ENCODE data around the gene SH2D2A. TPM values are rescaled to one million over a fixed set of nuclear protein-coding genes. Genes with fewer than 3 reads are reported as not detected.
"Not testable (repeated sequence)": the region's sequence is repeated elsewhere in the genome, so short reads cannot be mapped to it uniquely, and the experiment has no call there.

The SH2D2A gene
- total and polyA plus RNA-seq, 4 donors: 0.38 to 2.9 (median 2.7) TPM; not detected in 1

GRCh38 chr1:156766298-156767100 is 50.1 kb downstream of the SH2D2A start:
- ATAC-seq (ENCODE audit: low FRiP score) (peak; percentile 9), DNase-seq (no peak)
- intact Hi-C loops (cut with DNase I): loop anchor here (1.0 to 10.0 kb wide), 5 partner anchors 14 to 82 kb away; partner anchors contain the start of genes HDGF (in 1 of the 2), ISG20L2 (in 1 of the 2), METTL25B (in 1 of the 2) and MRPL24 (in 1 of the 2)

GRCh38 chr1:156765666-156766065 is 51.0 kb downstream of the SH2D2A start:
- Histone ChIP-seq H3K4me1 (ENCODE audit: control insufficient read depth in 1 of 2, insufficient read depth in 2 of 2, low read length in 2 of 2) (peaks cover 2 to 3% of the 10 kb centered on the region in 2 donors), H3K36me3 (ENCODE audit: control insufficient read depth in 1 of 2, insufficient read depth in 2 of 2, low read length in 1 of 2) (no peaks in the 10 kb centered on the region), H3K9me3 (ENCODE audit: control insufficient read depth, low read length) (no peaks in the 10 kb centered on the region), H3K27ac (ENCODE audit: low read depth in 1 of 2, low read length in 2 of 2) (no peak overlapping the region), H3K27me3 (ENCODE audit: control insufficient read depth in 1 of 2, insufficient read depth in 2 of 2, low read length in 1 of 2) (no peaks in the 10 kb centered on the region), H3K4me3 (ENCODE audit: low read length in 2 of 2) (no peak overlapping the region)
- intact Hi-C loops (cut with DNase I): loop anchor here (1.0 to 10.0 kb wide), 4 partner anchors 13 to 81 kb away; partner anchors contain the start of genes HDGF (in 1 of the 2), ISG20L2 (in 1 of the 2) and METTL25B (in 1 of the 2)
- WGBS, 2 donors: 94 to 97% methylated on average over 5 of the region's 5 CpGs
- ATAC-seq (ENCODE audit: low FRiP score) (no peak), DNase-seq (no peak)

More at GRCh38 chr1:156766298-156767100, 50.1 kb downstream of the SH2D2A start:
- Histone ChIP-seq H3K27me3 (ENCODE audit: control insufficient read depth in 1 of 2, insufficient read depth in 2 of 2, low read length in 1 of 2) (no peaks in the 10 kb centered on the region), H3K9me3 (ENCODE audit: control insufficient read depth, low read length) (no peaks in the 10 kb centered on the region), H3K4me3 (ENCODE audit: low read length in 2 of 2) (peak overlapping the region; percentile 53 to 74), H3K27ac (ENCODE audit: low read depth in 1 of 2, low read length in 2 of 2) (peak overlapping the region in 1 of 2 donors; percentile 53), H3K4me1 (ENCODE audit: control insufficient read depth in 1 of 2, insufficient read depth in 2 of 2, low read length in 2 of 2) (peaks cover 2 to 3% of the 10 kb centered on the region in 2 donors), H3K36me3 (ENCODE audit: control insufficient read depth in 1 of 2, insufficient read depth in 2 of 2, low read length in 1 of 2) (no peaks in the 10 kb centered on the region)
- WGBS, 2 donors: 7% methylated on average over 14 of the region's 14 CpGs

GRCh38 chr1:156765136-156765535 is 51.5 kb downstream of the SH2D2A start:
- not testable (repeated sequence) for H3K36me3 ChIP-seq (ENCODE audit: control insufficient read depth in 1 of 2, insufficient read depth in 2 of 2, low read length in 1 of 2); DNase-seq; H3K27ac ChIP-seq (ENCODE audit: low read depth in 1 of 2, low read length in 2 of 2); H3K4me3 ChIP-seq (ENCODE audit: low read length in 2 of 2); H3K27me3 ChIP-seq (ENCODE audit: control insufficient read depth in 1 of 2, insufficient read depth in 2 of 2, low read length in 1 of 2); H3K9me3 ChIP-seq (ENCODE audit: control insufficient read depth, low read length); ATAC-seq (ENCODE audit: low FRiP score); H3K4me1 ChIP-seq (ENCODE audit: control insufficient read depth in 1 of 2, insufficient read depth in 2 of 2, low read length in 2 of 2)
- intact Hi-C loops (cut with DNase I): loop anchor here (5.0 to 10.0 kb wide), 2 partner anchors 38 to 80 kb away; partner anchors contain the start of genes ISG20L2 (in 1 of the 2) and METTL25B (in 1 of the 2)
- WGBS, 2 donors: 94 to 95% methylated on average over 15 of the region's 15 CpGs

- Histone ChIP-seq H3K4me1 (ENCODE audit: control insufficient read depth in 1 of 2, insufficient read depth in 2 of 2, low read length in 2 of 2) (peaks cover 0 to 2% of the 10 kb centered on the region in 2 donors), H3K36me3 (ENCODE audit: control insufficient read depth in 1 of 2, insufficient read depth in 2 of 2, low read length in 1 of 2) (no peaks in the 10 kb centered on the region), H3K9me3 (ENCODE audit: control insufficient read depth, low read length) (no peaks in the 10 kb centered on the region), H3K27ac (ENCODE audit: low read depth in 1 of 2, low read length in 2 of 2) (no peak overlapping the region), H3K27me3 (ENCODE audit: control insufficient read depth in 1 of 2, insufficient read depth in 2 of 2, low read length in 1 of 2) (no peaks in the 10 kb centered on the region), H3K4me3 (ENCODE audit: low read length in 2 of 2) (no peak overlapping the region)
- intact Hi-C loops (cut with DNase I): loop anchor here in 1 of 2 donors (10.0 kb wide), 1 partner anchor 76 kb away; no protein-coding TSS in a partner anchor
- DNase-seq: no peak
- ATAC-seq (ENCODE audit: low FRiP score): no peak
- 76% methylated on average over 4 of the region's 4 CpGs for WGBS, 2 donors
Measured at GRCh38 chr1:156760796-156761104, 55.9 kb downstream of the SH2D2A start.

GRCh38 chr1:156760092-156760795 is 56.4 kb downstream of the SH2D2A start:
- Histone ChIP-seq H3K4me3 (ENCODE audit: low read length in 2 of 2) (no peak overlapping the region), H3K36me3 (ENCODE audit: control insufficient read depth in 1 of 2, insufficient read depth in 2 of 2, low read length in 1 of 2) (no peaks in the 10 kb centered on the region), H3K27ac (ENCODE audit: low read depth in 1 of 2, low read length in 2 of 2) (no peak overlapping the region), H3K4me1 (ENCODE audit: control insufficient read depth in 1 of 2, insufficient read depth in 2 of 2, low read length in 2 of 2) (peaks cover 0 to 2% of the 10 kb centered on the region in 2 donors), H3K9me3 (ENCODE audit: control insufficient read depth, low read length) (no peaks in the 10 kb centered on the region), H3K27me3 (ENCODE audit: control insufficient read depth in 1 of 2, insufficient read depth in 2 of 2, low read length in 1 of 2) (no peaks in the 10 kb centered on the region)
- WGBS, 2 donors: 51 to 54% methylated on average over 6 of the region's 6 CpGs
- no peak for ATAC-seq (ENCODE audit: low FRiP score)
- intact Hi-C loops (cut with DNase I): loop anchor here in 1 of 2 donors (10.0 kb wide), 1 partner anchor 75 kb away; no protein-coding TSS in a partner anchor
- DNase-seq: no peak

- H3K36me3 ChIP-seq (ENCODE audit: control insufficient read depth in 1 of 2, insufficient read depth in 2 of 2, low read length in 1 of 2); DNase-seq; H3K27ac ChIP-seq (ENCODE audit: low read depth in 1 of 2, low read length in 2 of 2); H3K4me3 ChIP-seq (ENCODE audit: low read length in 2 of 2); H3K27me3 ChIP-seq (ENCODE audit: control insufficient read depth in 1 of 2, insufficient read depth in 2 of 2, low read length in 1 of 2); ATAC-seq (ENCODE audit: low FRiP score); H3K4me1 ChIP-seq (ENCODE audit: control insufficient read depth in 1 of 2, insufficient read depth in 2 of 2, low read length in 2 of 2); H3K9me3 ChIP-seq (ENCODE audit: control insufficient read depth, low read length); intact Hi-C loops (cut with DNase I): not testable (repeated sequence)
- 90 to 97% methylated on average over 10 of the region's 10 CpGs for WGBS, 2 donors
Measured at GRCh38 chr1:156757572-156758253, 58.9 kb downstream of the SH2D2A start.

- no peak for ATAC-seq (ENCODE audit: low FRiP score)
- intact Hi-C loops (cut with DNase I): no loop called here
- Histone ChIP-seq H3K4me3 (ENCODE audit: low read length in 2 of 2) (no peak overlapping the region), H3K27ac (ENCODE audit: low read depth in 1 of 2, low read length in 2 of 2) (no peak overlapping the region), H3K36me3 (ENCODE audit: control insufficient read depth in 1 of 2, insufficient read depth in 2 of 2, low read length in 1 of 2) (no peaks in the 10 kb centered on the region), H3K9me3 (ENCODE audit: control insufficient read depth, low read length) (no peaks in the 10 kb centered on the region), H3K4me1 (ENCODE audit: control insufficient read depth in 1 of 2, insufficient read depth in 2 of 2, low read length in 2 of 2) (peaks cover 0 to 2% of the 10 kb centered on the region in 2 donors), H3K27me3 (ENCODE audit: control insufficient read depth in 1 of 2, insufficient read depth in 2 of 2, low read length in 1 of 2) (no peaks in the 10 kb centered on the region)
- no peak for DNase-seq
- 88 to 89% methylated on average over 1 of the region's 1 CpG for WGBS, 2 donors
Measured at GRCh38 chr1:156756355-156756754, 60.3 kb downstream of the SH2D2A start.

Data from aorta (tissue), 5 donors.